A549 (cell line): ENCODE data around the gene IGLON5. TPM values are rescaled to one million over a fixed set of nuclear protein-coding genes. Genes with fewer than 3 reads are reported as not detected.

Experiments
- ATAC-seq, 2 experiments: fragments of 200-7000 bp in 1 of 2; fragments of >200 bp in 1 of 2; cut with Nextera tagmentation in 1 of 2; cut with Tn5 transposase in 1 of 2; 3 replicates each; pipeline versions ENCODE4 v1.8.0 to v1.9.1; 2018 to 2020; ENCODE audit warnings: mild to moderate bottlenecking in 1 of 2, moderate library complexity in 1 of 2
- CTCF ChIA-PET: fragments of 300-600 bp; sonication (Branson Sonifier 250); formaldehyde crosslinking; extraction: SDS; loops from one replicate; lab custom pipeline; 2021; ENCODE audit warnings: antibody characterized with exemption, inconsistent platforms; lab: Yijun Ruan, JAX
- POLR2A ChIA-PET: fragments of 350-600 bp; formaldehyde crosslinking; extraction: SDS; loops from one replicate; lab custom pipeline; 2021; ENCODE audit warnings: antibody characterized with exemption, inconsistent platforms; lab: Yijun Ruan, JAX
- DNase-seq, 2 experiments: peaks; one replicate each; pipeline versions ENCODE4 v3.0.0 to v3.0.0-alpha.2; 2011 to 2016; ENCODE audit warnings: low read depth in 1 of 2, low spot score in 1 of 2
- FAIRE-seq: peaks from 2 replicates; lab custom pipeline; 2011; peaks lifted over from hg19 to GRCh38; lab: Jason Lieb, UNC
- H3K27ac ChIP-seq, 2 experiments: fragments of >200 bp; sonication (Bioruptor Twin); formaldehyde crosslinking; 3 replicates each; pipeline ENCODE4 v1.5.1; 2016 to 2017
- H3K4me1 ChIP-seq: fragments of >200 bp; sonication (Bioruptor Twin); formaldehyde crosslinking; 3 replicates; pipeline ENCODE4 v1.6.1; 2016
- H3K4me2 ChIP-seq: fragments of >200 bp; sonication (Bioruptor Twin); formaldehyde crosslinking; 3 replicates; pipeline ENCODE4 v1.6.1; 2016
- H3K4me3 ChIP-seq: fragments of >200 bp; sonication (Bioruptor Twin); formaldehyde crosslinking; 3 replicates; pipeline ENCODE4 v1.5.1; 2016
- H3K9me3 ChIP-seq: fragments of >200 bp; sonication (Bioruptor Twin); formaldehyde crosslinking; 3 replicates; pipeline ENCODE4 v1.6.1; 2016
- BCL3 ChIP-seq: fragments of >200 bp; sonication (Bioruptor Twin); formaldehyde crosslinking; IDR thresholded peaks from 3 replicates; pipeline ENCODE4 v1.6.1; 2016
- CHD4 ChIP-seq: fragments of 200-600 bp; sonication (generic); IDR thresholded peaks from 2 replicates; pipeline ENCODE4 v1.6.1; 2016; ENCODE audit warnings: antibody characterized with exemption, mild to moderate bottlenecking, borderline replicate concordance
- ESRRA ChIP-seq: fragments of 150-350 bp; IDR thresholded peaks from 2 replicates; pipeline ENCODE4 v1.6.1; 2014; ENCODE audit warnings: mild to moderate bottlenecking, low read length, borderline replicate concordance
- HDAC2 ChIP-seq: fragments of 200-600 bp; sonication (generic); IDR thresholded peaks from 2 replicates; pipeline ENCODE4 v1.6.1; 2016
- HMGXB4 ChIP-seq: fragments of 250-450 bp; sonication (Bioruptor Pico); IDR thresholded peaks from 2 replicates; pipeline ENCODE4 v1.5.0; 2021; ENCODE audit warnings: mild to moderate bottlenecking, moderate library complexity, borderline replicate concordance
- HOXB5 ChIP-seq: fragments of 250-450 bp; sonication (Bioruptor Pico); IDR thresholded peaks from 2 replicates; pipeline ENCODE4 v1.5.0; 2020; ENCODE audit warnings: mild to moderate bottlenecking, moderate library complexity
- JUN ChIP-seq, 2 experiments: fragments of >200 bp; sonication (Bioruptor Twin); formaldehyde crosslinking; IDR thresholded peaks; 2 replicates in 1 of 2; 3 replicates in 1 of 2; pipeline ENCODE4 v1.6.1; 2016 to 2017
- JUNB ChIP-seq: fragments of >200 bp; sonication (Bioruptor Twin); formaldehyde crosslinking; IDR thresholded peaks from 2 replicates; pipeline ENCODE4 v1.6.1; 2016
- KDM1A ChIP-seq: fragments of 200-600 bp; sonication (generic); IDR thresholded peaks from 2 replicates; pipeline ENCODE4 v1.6.1; 2016; ENCODE audit warnings: low read depth, mild to moderate bottlenecking
- MAFK ChIP-seq: fragments of 450-650 bp; IDR thresholded peaks from 2 replicates; pipeline ENCODE4 v1.6.1; 2014; ENCODE audit not compliant: partially characterized antibody
- MAZ ChIP-seq: fragments of 150-350 bp; IDR thresholded peaks from 2 replicates; pipeline ENCODE4 v1.6.1; 2014; ENCODE audit warnings: antibody characterized with exemption, low read depth, low read length, borderline replicate concordance
- NFE2L2 ChIP-seq: fragments of 150-350 bp; conservative IDR thresholded peaks from 2 replicates; pipeline ENCODE4 v1.6.1; 2014; ENCODE audit warnings: low read length
- POLR2AphosphoS2 ChIP-seq: conservative IDR thresholded peaks from 2 replicates; pipeline ENCODE4 v1.6.1; 2012; ENCODE audit warnings: low read length, improper control_type of control experiment, inconsistent platforms
- RAD21 ChIP-seq, 2 experiments: fragments of >200 bp in 1 of 2; sonication (Bioruptor Twin) in 1 of 2; formaldehyde crosslinking in 1 of 2; IDR thresholded peaks in 1 of 2; conservative IDR thresholded peaks in 1 of 2; 2 replicates in 1 of 2; 3 replicates in 1 of 2; pipeline ENCODE4 v1.6.1; 2012 to 2018; ENCODE audit warnings: inconsistent platforms in 1 of 2
- TFCP2L1 ChIP-seq: fragments of 250-450 bp; sonication (Bioruptor Pico); IDR thresholded peaks from 2 replicates; pipeline ENCODE4 v1.5.0; 2021; ENCODE audit warnings: mild to moderate bottlenecking
- USF2 ChIP-seq: fragments of 450-650 bp; IDR thresholded peaks from 2 replicates; pipeline ENCODE4 v1.6.1; 2014; ENCODE audit warnings: antibody characterized with exemption
- ZC3H11A ChIP-seq: fragments of 450-650 bp; IDR thresholded peaks from 2 replicates; pipeline ENCODE4 v1.6.1; 2014; ENCODE audit warnings: antibody characterized with exemption, mild to moderate bottlenecking
- ZFP36 ChIP-seq: fragments of 450-650 bp; IDR thresholded peaks from 2 replicates; pipeline ENCODE4 v1.6.1; 2014; ENCODE audit warnings: borderline replicate concordance; ENCODE audit not compliant: partially characterized antibody
- ZSCAN20 ChIP-seq: fragments of 250-450 bp; sonication (Bioruptor Pico); IDR thresholded peaks from 2 replicates; pipeline ENCODE4 v1.8.0; 2022; ENCODE audit warnings: mild to moderate bottlenecking, moderate library complexity
- WGBS: methylation state at CpG from one replicate; pipeline ENCODE4 v1.1.6; 2017; ENCODE audit errors: missing lambda C conversion rate; 5-methylcytosine and 5-hydroxymethylcytosine counted together
- polyA plus RNA-seq, 4 experiments: library from polyadenylated mRNA; depleted of rRNA in 3 of 4; stranded (reverse); fragments of >200 nt; fragmentation: RNase III in 1 of 4; extraction: RNeasy Plus Mini Kit Qiagen cat#74134 plus additional on column Dnase treatment in 1 of 4; gene quantifications; 2 replicates in 3 of 4; 3 replicates in 1 of 4; pipeline ENCODE4 v1.2.3, GENCODE V29; 2011 to 2017

Gene IGLON5
- polyA plus RNA-seq, 2 of the 4 experiments (the other 2 are of a cell fraction): 0.04 to 0.06 TPM

- ChIA-PET POLR2A (interaction anchor here (0.6 to 1.6 kb wide), 3 partner anchors 15 to 25 kb away, joined by 3 to 7 read pairs (median 4); partner anchors contain the start of gene ETFB), CTCF (interaction anchor here (1.0 to 5.0 kb wide), 9 partner anchors 10 to 314 kb away, joined by 3 to 46 read pairs (median 3); partner anchors contain the start of gene ETFB)
- ATAC-seq (no peak), DNase-seq (no peak), FAIRE-seq (no peak)
- Histone ChIP-seq H3K4me2 (peak overlapping the region; percentile 9; the same call in 1 of the 3 replicates), H3K27ac (peak overlapping the region in 1 of 2 experiments; percentile 90; a peak in 3 of 6 replicates), H3K4me1 (peaks cover 40% of the 10 kb centered on the region), H3K9me3 (no peaks in the 10 kb centered on the region), H3K4me3 (no peak overlapping the region)
- WGBS: 77% methylated on average over 9 of the region's 9 CpGs
- peak; percentile 60; the same call in 1 of the 2 replicates for TF ChIP-seq HDAC2
- peak in 1 of 2 experiments; percentile 37; a peak in 1 of 5 replicates for TF ChIP-seq JUN (IDR thresholded peaks at IDR 0.05)
- no peak for TF ChIP-seq NFE2L2
- peak; percentile 85; the same call in 1 of the 2 replicates for TF ChIP-seq KDM1A
- TF ChIP-seq RAD21 (conservative IDR thresholded peaks at IDR 0.05 in 1 of 2, IDR thresholded peaks at IDR 0.05 in 1 of 2): no peak
- peak; percentile 56 for TF ChIP-seq ZFP36
These were observed 31.5 kb downstream of the IGLON5 start for GRCh38 chr19:51342631-51343569.

- Histone ChIP-seq H3K27ac (no peak overlapping the region), H3K4me3 (no peak overlapping the region), H3K4me1 (peaks cover 47% of the 10 kb centered on the region), H3K9me3 (no peaks in the 10 kb centered on the region), H3K4me2 (no peak overlapping the region)
- ChIA-PET CTCF (interaction anchor here (0.8 to 1.1 kb wide), 4 partner anchors 21 to 316 kb away, joined by 3 to 4 read pairs (median 3); partner anchors contain the start of gene ETFB), POLR2A (no interaction called here)
- ATAC-seq (no peak), DNase-seq (no peak), FAIRE-seq (no peak)
- TF ChIP-seq JUNB (no peak), CHD4 (no peak), ZFP36 (no peak), POLR2AphosphoS2 (no peak), JUN (IDR thresholded peaks at IDR 0.05) (no peak), TFCP2L1 (CRISPR knock-in tag) (no peak), MAZ (no peak), ESRRA (no peak), HOXB5 (CRISPR knock-in tag) (no peak), BCL3 (no peak), HMGXB4 (CRISPR knock-in tag) (no peak), MAFK (no peak), USF2 (no peak), ZSCAN20 (CRISPR knock-in tag) (no peak), ZC3H11A (no peak)
- 98% methylated on average over 9 of the region's 9 CpGs for WGBS
These were observed 33.7 kb downstream of the IGLON5 start for GRCh38 chr19:51345076-51345620.
